ENCODE measurements around the gene RPL36A. TPM values are rescaled to one million over a fixed set of nuclear protein-coding genes. Genes with fewer than 3 reads are reported as not detected.

Gene RPL36A
- total RNA-seq, 2 donors from 2014 or later: 369 to 821 TPM

DNA sequence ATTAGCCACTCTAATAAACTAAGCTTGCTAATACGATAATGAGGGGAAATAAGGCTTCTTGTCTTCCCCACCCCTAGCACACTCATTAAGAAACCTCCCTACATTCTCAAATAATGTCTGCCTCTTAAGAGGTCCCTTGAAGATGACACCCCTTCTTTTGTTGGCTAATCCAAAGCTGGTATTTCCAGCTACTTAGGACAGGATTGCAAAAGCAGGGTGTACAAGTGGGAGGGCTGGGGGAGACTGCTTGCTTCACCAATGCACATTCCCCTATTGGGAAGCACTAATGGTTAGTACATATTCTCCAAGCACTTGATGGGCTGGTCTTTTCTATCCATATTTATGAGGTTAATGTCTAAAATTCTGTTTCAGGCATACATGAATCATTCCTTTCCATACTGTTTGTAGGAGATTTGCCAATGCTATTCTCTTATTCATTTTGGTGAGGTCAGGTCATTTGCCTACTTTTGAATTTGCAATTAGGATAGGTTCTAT lies 25.5 kb upstream of the RPL36A start:
- Histone ChIP-seq H3K27me3 (no peaks in the 10 kb centered on the region), H3K9me3 (no peaks in the 10 kb centered on the region), H3K4me1 (no peaks in the 10 kb centered on the region), H3K36me3 (replicated peaks in 1 of 2; ENCODE audit: insufficient read depth in 1 of 2, low read depth in 2 of 2) (no peaks in the 10 kb centered on the region), H3K4me3 (no peak overlapping the region), H3K27ac (no peak overlapping the region)
- 87 to 89% methylated on average over 1 of the region's 1 CpG for WGBS, 2 donors
- DNase-seq: no peak
- ATAC-seq: no peak
- intact Hi-C loops (cut with DNase I): no loop called here
- no peak for TF ChIP-seq POLR2A (IDR thresholded peaks at IDR 0.05)
- TF ChIP-seq, protein P1, sequence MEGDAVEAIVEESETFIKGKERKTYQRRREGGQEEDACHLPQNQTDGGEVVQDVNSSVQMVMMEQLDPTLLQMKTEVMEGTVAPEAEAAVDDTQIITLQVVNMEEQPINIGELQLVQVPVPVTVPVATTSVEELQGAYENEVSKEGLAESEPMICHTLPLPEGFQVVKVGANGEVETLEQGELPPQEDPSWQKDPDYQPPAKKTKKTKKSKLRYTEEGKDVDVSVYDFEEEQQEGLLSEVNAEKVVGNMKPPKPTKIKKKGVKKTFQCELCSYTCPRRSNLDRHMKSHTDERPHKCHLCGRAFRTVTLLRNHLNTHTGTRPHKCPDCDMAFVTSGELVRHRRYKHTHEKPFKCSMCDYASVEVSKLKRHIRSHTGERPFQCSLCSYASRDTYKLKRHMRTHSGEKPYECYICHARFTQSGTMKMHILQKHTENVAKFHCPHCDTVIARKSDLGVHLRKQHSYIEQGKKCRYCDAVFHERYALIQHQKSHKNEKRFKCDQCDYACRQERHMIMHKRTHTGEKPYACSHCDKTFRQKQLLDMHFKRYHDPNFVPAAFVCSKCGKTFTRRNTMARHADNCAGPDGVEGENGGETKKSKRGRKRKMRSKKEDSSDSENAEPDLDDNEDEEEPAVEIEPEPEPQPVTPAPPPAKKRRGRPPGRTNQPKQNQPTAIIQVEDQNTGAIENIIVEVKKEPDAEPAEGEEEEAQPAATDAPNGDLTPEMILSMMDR (IDR thresholded peaks at IDR 0.05): no peak

DNA sequence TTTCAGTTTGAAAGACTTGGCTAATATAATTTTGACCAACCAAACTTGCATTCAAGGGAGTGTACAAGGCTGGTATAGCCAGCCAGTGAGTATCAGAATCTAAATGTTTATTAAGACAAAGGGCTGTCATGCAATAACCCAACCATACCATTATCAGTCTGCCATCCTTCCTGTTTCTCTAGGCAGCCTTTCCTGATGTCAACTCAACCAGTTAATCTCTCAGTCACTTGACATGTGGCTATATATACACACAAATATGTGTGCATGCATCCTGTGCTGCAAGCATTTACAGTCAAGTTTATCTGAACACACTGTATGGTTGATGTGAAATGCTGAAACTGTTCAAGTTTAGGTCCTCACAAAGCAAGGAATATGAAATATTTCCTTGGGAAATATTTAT lies 22.0 kb upstream of the RPL36A start:
- DNase-seq (no peak), ATAC-seq (no peak)
- Histone ChIP-seq H3K4me1 (no peaks in the 10 kb centered on the region), H3K4me3 (no peak overlapping the region), H3K9me3 (no peaks in the 10 kb centered on the region), H3K36me3 (replicated peaks in 1 of 2; ENCODE audit: insufficient read depth in 1 of 2, low read depth in 2 of 2) (no peaks in the 10 kb centered on the region), H3K27me3 (no peaks in the 10 kb centered on the region), H3K27ac (no peak overlapping the region)
- TF ChIP-seq, protein P1 (IDR thresholded peaks at IDR 0.05): no peak
- TF ChIP-seq POLR2A (IDR thresholded peaks at IDR 0.05): no peak
- intact Hi-C loops (cut with DNase I): no loop called here

DNA sequence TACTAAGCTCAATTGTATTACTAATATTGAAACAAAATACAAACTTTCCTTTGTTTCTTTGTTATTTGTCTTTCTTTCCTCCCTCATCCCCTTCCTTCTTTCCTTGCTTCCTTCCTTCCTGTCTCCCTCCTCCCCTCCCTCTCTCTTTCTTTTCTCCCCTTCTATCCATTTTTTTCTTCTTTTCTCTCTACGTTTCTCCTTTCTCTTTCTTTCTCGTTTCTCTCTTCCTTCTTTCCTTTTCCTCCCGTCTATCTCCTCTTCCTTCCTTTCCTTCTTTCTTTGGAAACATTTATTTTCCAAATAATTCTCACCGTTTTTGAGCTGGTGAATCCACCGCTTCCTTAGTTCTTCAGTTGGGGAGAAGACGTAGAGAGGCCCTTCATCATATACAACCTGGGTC lies 21.1 kb upstream of the RPL36A start:
- intact Hi-C loops (cut with DNase I): no loop called here
- no peak for TF ChIP-seq POLR2A (IDR thresholded peaks at IDR 0.05)
- TF ChIP-seq, protein P1 (IDR thresholded peaks at IDR 0.05): no peak
- no peak for DNase-seq
- Histone ChIP-seq H3K27me3 (no peaks in the 10 kb centered on the region), H3K36me3 (replicated peaks in 1 of 2; ENCODE audit: insufficient read depth in 1 of 2, low read depth in 2 of 2) (no peaks in the 10 kb centered on the region), H3K9me3 (no peaks in the 10 kb centered on the region), H3K4me1 (no peaks in the 10 kb centered on the region), H3K27ac (no peak overlapping the region), H3K4me3 (no peak overlapping the region)
- 54 to 65% methylated on average over 6 of the region's 6 CpGs for WGBS, 2 donors
- ATAC-seq: no peak

DNA sequence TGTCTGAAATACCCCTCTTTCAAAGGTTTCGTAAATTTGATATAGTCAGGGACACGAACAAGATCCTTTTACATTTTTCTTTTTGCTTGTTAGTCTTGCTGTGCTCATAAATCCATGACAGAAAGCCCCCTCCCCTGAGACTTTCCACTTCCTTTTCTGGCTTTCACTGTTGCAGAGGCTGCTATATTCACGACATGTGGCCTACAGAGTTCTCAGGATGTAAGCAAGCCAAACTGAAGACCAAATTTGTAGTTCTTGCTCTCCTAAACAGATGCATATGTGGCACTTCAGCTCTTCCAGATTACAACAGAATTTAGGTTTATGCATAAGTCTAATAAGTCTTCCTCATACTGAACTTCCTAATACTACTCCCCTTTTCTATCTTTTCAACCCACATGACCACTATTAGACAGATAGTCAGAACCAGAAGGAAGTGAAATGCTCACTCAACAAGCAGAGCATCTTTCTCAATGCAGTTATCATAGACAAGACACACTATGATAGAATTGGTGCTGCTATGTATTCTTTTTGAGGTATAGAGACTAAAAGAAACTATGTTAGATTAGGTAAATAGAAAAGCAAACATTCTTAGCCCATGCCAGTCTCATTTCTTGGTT lies 19.8 kb upstream of the RPL36A start:
- no peaks in the 10 kb centered on the region for H3K36me3 ChIP-seq (replicated peaks in 1 of 2; ENCODE audit: insufficient read depth in 1 of 2, low read depth in 2 of 2)
- no peaks in the 10 kb centered on the region for H3K9me3 ChIP-seq
- ATAC-seq (no peak), DNase-seq (no peak)
- H3K4me1 ChIP-seq: no peaks in the 10 kb centered on the region
- no peak overlapping the region for H3K27ac ChIP-seq
- TF ChIP-seq POLR2A (IDR thresholded peaks at IDR 0.05): no peak
- TF ChIP-seq, protein P1 (IDR thresholded peaks at IDR 0.05): no peak
- no peaks in the 10 kb centered on the region for H3K27me3 ChIP-seq
- 46 to 75% methylated on average over 3 of the region's 3 CpGs for WGBS, 2 donors
- H3K4me3 ChIP-seq: no peak overlapping the region
- intact Hi-C loops (cut with DNase I): no loop called here

DNA sequence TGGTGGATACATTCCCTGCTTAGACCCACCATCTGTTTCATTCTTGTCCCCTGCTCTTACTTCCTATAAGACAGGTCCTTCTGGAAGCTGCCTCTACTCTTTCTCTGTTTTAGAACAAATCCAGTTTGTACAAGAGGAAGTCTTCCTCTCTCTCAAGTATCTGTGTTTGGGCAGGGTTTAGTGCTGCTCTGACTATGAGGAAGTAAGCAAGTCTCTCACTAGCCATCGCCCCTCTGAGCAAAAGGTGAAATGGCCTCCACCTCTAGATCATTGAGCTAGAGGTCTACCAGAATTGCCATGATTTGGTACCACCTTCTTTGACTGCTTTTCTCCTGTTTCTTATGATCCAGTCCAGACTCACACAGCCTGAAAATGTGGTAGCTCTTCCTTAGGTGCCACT lies 13.3 kb upstream of the RPL36A start:
- no peaks in the 10 kb centered on the region for H3K4me1 ChIP-seq
- H3K27ac ChIP-seq: no peak overlapping the region
- intact Hi-C loops (cut with DNase I): no loop called here
- no peaks in the 10 kb centered on the region for H3K27me3 ChIP-seq
- WGBS, 2 donors: 71 to 80% methylated on average over 1 of the region's 1 CpG
- no peaks in the 10 kb centered on the region for H3K36me3 ChIP-seq (replicated peaks in 1 of 2; ENCODE audit: insufficient read depth in 1 of 2, low read depth in 2 of 2)
- TF ChIP-seq POLR2A (IDR thresholded peaks at IDR 0.05): no peak
- TF ChIP-seq, protein P1 (IDR thresholded peaks at IDR 0.05): no peak
- no peak for DNase-seq
- no peak for ATAC-seq
- H3K4me3 ChIP-seq: no peak overlapping the region
- no peaks in the 10 kb centered on the region for H3K9me3 ChIP-seq

Measured in body of pancreas (tissue), 4 donors.